HEK293T (cell line): Measurements from ENCODE around the gene EML5.

Experiments used
- CTCF ChIA-PET: fragments of 350-600 bp; formaldehyde crosslinking; extraction: SDS; loops from one replicate; lab custom pipeline; 2021; ENCODE audit warnings: antibody characterized with exemption, inconsistent platforms; lab: Yijun Ruan, JAX
- POLR2A ChIA-PET: fragments of 350-600 bp; formaldehyde crosslinking; extraction: SDS; loops from one replicate; lab custom pipeline; 2020; ENCODE audit warnings: antibody characterized with exemption, inconsistent platforms; lab: Yijun Ruan, JAX
- DNase-seq: peaks from one replicate; pipeline ENCODE4 v3.0.0; 2012; ENCODE audit warnings: mixed read lengths; ENCODE audit errors: extremely low spot score
- ARNT ChIP-seq: fragments of 450-650 bp; IDR thresholded peaks from 2 replicates; pipeline ENCODE4 v1.6.1; 2017; ENCODE audit warnings: mild to moderate bottlenecking
- BHLHE40 ChIP-seq: fragments of 450-650 bp; IDR thresholded peaks from 2 replicates; pipeline ENCODE4 v1.6.1; 2016; ENCODE audit warnings: mild to moderate bottlenecking, moderate library complexity, borderline replicate concordance
- CTBP1 ChIP-seq: fragments of 450-650 bp; IDR thresholded peaks from 2 replicates; pipeline ENCODE4 v1.6.1; 2016; ENCODE audit warnings: borderline replicate concordance
- ELF4 ChIP-seq: fragments of 450-650 bp; IDR thresholded peaks from 2 replicates; pipeline ENCODE4 v1.6.1; 2017; ENCODE audit warnings: antibody characterized with exemption
- FOXA1 ChIP-seq: fragments of 450-650 bp; IDR thresholded peaks from 2 replicates; pipeline ENCODE4 v1.6.1; 2016; ENCODE audit warnings: mild to moderate bottlenecking
- FOXK2 ChIP-seq: fragments of 450-650 bp; IDR thresholded peaks from 2 replicates; pipeline ENCODE4 v1.6.1; 2016; ENCODE audit warnings: mild to moderate bottlenecking
- FOXM1 ChIP-seq: fragments of 450-650 bp; IDR thresholded peaks from 2 replicates; pipeline ENCODE4 v1.6.1; 2017; ENCODE audit warnings: mild to moderate bottlenecking, borderline replicate concordance
- HDGF ChIP-seq: fragments of 450-650 bp; IDR thresholded peaks from 2 replicates; pipeline ENCODE4 v1.6.1; 2017; ENCODE audit warnings: antibody characterized with exemption, borderline replicate concordance
- L3MBTL2 ChIP-seq: fragments of 450-650 bp; conservative IDR thresholded peaks from 2 replicates; pipeline ENCODE4 v1.6.1; 2016; ENCODE audit warnings: mild to moderate bottlenecking
- LEF1 ChIP-seq: fragments of 450-650 bp; IDR thresholded peaks from 2 replicates; pipeline ENCODE4 v1.6.1; 2017; ENCODE audit warnings: mild to moderate bottlenecking, borderline replicate concordance
- NFRKB ChIP-seq: fragments of 450-650 bp; IDR thresholded peaks from 2 replicates; pipeline ENCODE4 v1.6.1; 2016; ENCODE audit warnings: mild to moderate bottlenecking, moderate library complexity
- PKNOX1 ChIP-seq: fragments of 450-650 bp; IDR thresholded peaks from 2 replicates; pipeline ENCODE4 v1.6.1; 2016
- SP1 ChIP-seq: fragments of 450-650 bp; IDR thresholded peaks from 2 replicates; pipeline ENCODE4 v1.6.1; 2017
- SUZ12 ChIP-seq: fragments of 450-650 bp; IDR thresholded peaks from 2 replicates; pipeline ENCODE4 v1.6.1; 2016; ENCODE audit warnings: mild to moderate bottlenecking
- TARDBP ChIP-seq: fragments of 450-650 bp; IDR thresholded peaks from 2 replicates; pipeline ENCODE4 v1.6.1; 2016
- ZNF384 ChIP-seq: fragments of 450-650 bp; IDR thresholded peaks from 2 replicates; pipeline ENCODE4 v1.6.1; 2016

EML5 gene

DNA sequence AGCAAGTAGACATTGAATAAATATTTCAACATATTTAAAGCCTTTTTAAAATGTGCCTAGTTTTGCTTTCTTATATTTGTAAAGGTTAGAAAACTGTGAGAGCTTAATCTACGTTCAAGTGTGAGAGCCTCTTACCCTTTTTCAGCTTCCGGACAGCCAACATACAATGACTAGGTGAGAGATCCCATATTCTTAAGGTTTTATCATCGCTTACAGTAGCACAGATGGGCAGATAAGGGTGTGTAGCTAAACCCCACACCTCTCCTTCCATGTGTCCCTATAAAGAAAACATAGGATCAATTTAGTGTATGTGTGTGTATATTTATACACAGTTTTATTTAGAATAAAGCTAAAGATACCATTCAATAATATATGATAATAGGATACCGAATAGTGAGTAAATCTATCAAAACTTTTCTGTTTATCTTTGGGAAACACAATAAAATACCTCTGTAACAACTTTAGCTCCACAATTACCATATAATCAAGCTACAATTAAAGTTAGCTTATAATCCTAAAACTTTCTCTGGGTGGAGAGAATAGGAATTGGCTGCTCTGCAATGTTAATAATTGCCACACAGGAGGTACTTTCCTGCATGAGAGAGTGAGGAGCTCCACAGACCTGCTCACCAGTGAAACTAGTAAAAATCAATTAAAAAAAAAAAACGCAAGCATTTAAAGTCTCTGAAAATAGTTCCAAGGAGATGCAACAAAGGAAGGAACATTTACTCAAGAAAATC, 110.8 kb downstream of the EML5 start:
- ChIA-PET CTCF (no interaction called here), POLR2A (no interaction called here)
- TF ChIP-seq LEF1: no peak
- no peak for TF ChIP-seq ZNF384
- no peak for TF ChIP-seq ARNT
- TF ChIP-seq SP1: no peak
- no peak for TF ChIP-seq CTBP1
- TF ChIP-seq FOXM1: no peak
- TF ChIP-seq BHLHE40: no peak
- no peak for TF ChIP-seq PKNOX1
- TF ChIP-seq TARDBP: no peak
- no peak for TF ChIP-seq SUZ12
- TF ChIP-seq ELF4: no peak
- no peak for TF ChIP-seq HDGF
- TF ChIP-seq L3MBTL2: no peak
- TF ChIP-seq FOXK2: no peak
- no peak for TF ChIP-seq NFRKB
- no peak for TF ChIP-seq FOXA1
- no peak for DNase-seq

GRCh38 chr14:88669346-88669745, 123.4 kb downstream of the EML5 start:
- DNase-seq: no peak
- TF ChIP-seq HDGF: no peak
- TF ChIP-seq ARNT: no peak
- no peak for TF ChIP-seq CTBP1
- TF ChIP-seq BHLHE40: no peak
- TF ChIP-seq SP1: no peak
- no peak for TF ChIP-seq ELF4
- no peak for TF ChIP-seq LEF1
- TF ChIP-seq NFRKB: no peak
- TF ChIP-seq SUZ12: no peak
- TF ChIP-seq FOXK2: no peak
- TF ChIP-seq TARDBP: no peak
- CTCF ChIA-PET: no interaction called here
- POLR2A ChIA-PET: no interaction called here

DNA sequence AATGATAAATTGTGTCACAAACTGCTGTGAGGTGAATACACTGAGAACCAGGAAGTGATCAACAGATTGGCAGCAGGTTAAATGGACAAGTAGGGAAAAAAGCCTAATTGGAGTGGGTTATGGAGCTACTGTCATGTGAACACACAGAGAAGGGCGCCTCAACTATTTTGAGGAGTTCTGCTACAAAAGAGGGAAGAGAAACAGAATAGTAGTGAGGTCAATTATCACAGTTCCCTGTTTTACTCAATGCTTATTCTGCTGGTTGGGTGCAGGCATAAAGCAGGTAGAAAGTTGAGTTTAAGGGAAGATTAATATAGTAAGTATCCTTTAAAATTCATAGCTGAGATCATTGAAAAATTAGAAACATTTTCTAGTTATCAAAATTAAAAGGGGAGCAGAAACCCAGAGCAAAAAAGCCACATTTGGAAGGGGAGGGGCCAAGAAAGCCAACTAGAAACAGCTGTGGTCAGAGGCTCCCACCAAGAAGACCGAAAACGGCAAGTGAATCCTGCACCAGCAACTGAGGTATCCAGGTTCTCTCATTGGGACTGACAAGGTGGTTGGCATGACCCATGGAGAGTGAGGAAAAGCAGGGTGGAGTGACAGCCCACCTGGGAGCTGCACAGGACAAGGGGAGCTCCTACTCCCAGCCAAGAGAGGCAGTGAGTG, 124.2 kb downstream of the EML5 start:
- DNase-seq: no peak
- ChIA-PET POLR2A (no interaction called here), CTCF (interaction anchor here (0.6 to 2.2 kb wide), 3 partner anchors 33 to 345 kb away, joined by 3 to 7 read pairs (median 5); no protein-coding TSS in a partner anchor)
- TF ChIP-seq SP1: no peak
- TF ChIP-seq PKNOX1: no peak
- no peak for TF ChIP-seq SUZ12
- no peak for TF ChIP-seq TARDBP
- TF ChIP-seq FOXK2: no peak
- TF ChIP-seq LEF1: no peak
- TF ChIP-seq FOXM1: no peak
- TF ChIP-seq ARNT: no peak
- no peak for TF ChIP-seq NFRKB
- no peak for TF ChIP-seq HDGF
- no peak for TF ChIP-seq CTBP1
- no peak for TF ChIP-seq ELF4
- no peak for TF ChIP-seq L3MBTL2
- TF ChIP-seq ZNF384: no peak
- TF ChIP-seq BHLHE40: no peak
- TF ChIP-seq FOXA1: no peak

GRCh38 chr14:88667555-88668273, 125.0 kb downstream of the EML5 start:
- TF ChIP-seq PKNOX1: no peak
- no peak for TF ChIP-seq L3MBTL2
- no peak for TF ChIP-seq ELF4
- TF ChIP-seq SUZ12: no peak
- TF ChIP-seq CTBP1: no peak
- TF ChIP-seq FOXA1: no peak
- TF ChIP-seq FOXK2: no peak
- no peak for TF ChIP-seq HDGF
- TF ChIP-seq LEF1: no peak
- no peak for TF ChIP-seq BHLHE40
- ChIA-PET POLR2A (interaction anchor here (0.9 kb wide), 1 partner anchor 157 kb away, joined by 4 read pairs; the partner anchor contains the start of gene TTC8), CTCF (interaction anchor here (0.6 to 2.2 kb wide), 9 partner anchors 10 to 346 kb away, joined by 3 to 9 read pairs (median 4); no protein-coding TSS in a partner anchor)
- DNase-seq: peak; percentile 72

DNA sequence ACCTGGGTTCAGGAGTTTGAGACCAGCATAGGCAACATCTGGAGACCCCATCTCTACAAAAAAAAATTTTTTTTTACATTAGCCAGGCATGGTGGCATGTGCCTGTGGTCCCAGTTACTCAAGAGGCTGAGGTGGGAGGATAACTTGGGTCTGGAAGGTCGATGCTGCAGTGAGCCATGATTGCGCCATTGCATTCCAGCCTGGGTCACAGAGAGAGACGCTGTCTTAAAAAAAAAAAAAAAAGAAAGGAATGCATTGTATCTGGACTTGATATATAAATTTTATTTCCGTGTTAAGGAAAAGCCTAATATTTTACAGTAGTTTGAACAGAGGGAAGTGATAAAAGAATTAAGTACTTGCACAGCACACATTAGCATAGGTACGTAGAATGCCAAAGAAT, 132.7 kb downstream of the EML5 start:
- POLR2A ChIA-PET: no interaction called here
- no peak for DNase-seq
- TF ChIP-seq FOXK2: no peak
- no peak for TF ChIP-seq ELF4
- no peak for TF ChIP-seq FOXM1
- no peak for TF ChIP-seq TARDBP
- CTCF ChIA-PET: no interaction called here
